Activated CD8-positive, alpha-beta memory T cell treated with anti-CD3 and anti-CD28 coated beads, Interleukin-2, amount 10 ng/mL, durations not matched to agents 7 days and 5 days (primary cell): Measurements from ENCODE around the gene ALOX15. TPM values are rescaled to one million over a fixed set of nuclear protein-coding genes. Genes with fewer than 3 reads are reported as not detected.
"Not testable (repeated sequence)": the region's sequence is repeated elsewhere in the genome, so short reads cannot be mapped to it uniquely, and the experiment has no call there.

Experiments
- ATAC-seq: fragments of 150-1000 bp; cut with Tn5 transposase; one replicate; pipeline ENCODE4 v1.10.0; 2021; ENCODE audit warnings: moderate library complexity
- CTCF ChIA-PET: fragments of 350-600 bp; sonication (Branson Sonifier 250); formaldehyde crosslinking; loops from one replicate; lab custom pipeline; 2021; ENCODE audit warnings: antibody characterized with exemption; lab: Charles Lee
- DNase-seq: peaks from one replicate; pipeline ENCODE4 v3.0.0-alpha.2; 2020
- H3K27ac Mint-ChIP-seq: one replicate; pipeline ENCODE4 v1.8.0; 2021; ENCODE audit warnings: mild to moderate bottlenecking, mixed read lengths
- H3K27me3 Mint-ChIP-seq: one replicate; pipeline ENCODE4 v1.8.0; 2021; ENCODE audit warnings: mixed read lengths
- H3K36me3 Mint-ChIP-seq: one replicate; pipeline ENCODE4 v1.8.0; 2021; ENCODE audit warnings: mild to moderate bottlenecking, mixed read lengths
- H3K4me1 Mint-ChIP-seq: one replicate; pipeline ENCODE4 v1.8.0; 2021; ENCODE audit warnings: mixed read lengths
- H3K4me3 Mint-ChIP-seq: one replicate; pipeline ENCODE4 v1.8.0; 2021; ENCODE audit warnings: mild to moderate bottlenecking, moderate library complexity, mixed read lengths
- H3K9me3 Mint-ChIP-seq: one replicate; pipeline ENCODE4 v1.8.0; 2022; ENCODE audit warnings: low read depth, mixed read lengths
- total RNA-seq, 2 experiments: library from RNA; stranded (reverse); gene quantifications; one replicate each; pipeline ENCODE4 v1.2.3, GENCODE V29; 2021

Gene ALOX15
- total RNA-seq, 2 experiments from 2014 or later, result not detected

DNA sequence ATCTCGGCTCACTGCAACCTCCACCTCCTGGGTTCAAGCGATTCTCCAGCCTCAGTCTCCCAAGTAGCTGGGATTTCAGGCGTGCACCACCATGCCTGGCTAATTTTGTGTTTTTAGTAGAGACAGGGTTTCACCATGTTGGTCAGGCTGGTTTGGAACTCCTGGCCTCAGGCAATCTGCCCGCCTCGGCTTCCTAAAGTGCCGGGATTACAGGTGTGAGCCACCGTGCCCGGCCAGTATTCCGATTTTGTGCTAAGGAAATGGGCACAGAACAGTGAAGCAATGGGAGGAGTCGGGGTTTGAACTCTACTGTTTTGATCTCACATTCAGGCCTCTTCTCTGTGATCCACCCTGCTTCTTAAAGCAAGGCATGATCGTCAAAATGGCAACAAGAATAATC lies 36.7 kb downstream of the ALOX15 start:
- DNase-seq, CTCF ChIA-PET, H3K4me1 Mint-ChIP-seq, ATAC-seq, H3K9me3 Mint-ChIP-seq, H3K4me3 Mint-ChIP-seq, H3K36me3 Mint-ChIP-seq, H3K27ac Mint-ChIP-seq: not testable (repeated sequence)
- peaks cover 37% of the 10 kb centered on the region for H3K27me3 Mint-ChIP-seq

DNA sequence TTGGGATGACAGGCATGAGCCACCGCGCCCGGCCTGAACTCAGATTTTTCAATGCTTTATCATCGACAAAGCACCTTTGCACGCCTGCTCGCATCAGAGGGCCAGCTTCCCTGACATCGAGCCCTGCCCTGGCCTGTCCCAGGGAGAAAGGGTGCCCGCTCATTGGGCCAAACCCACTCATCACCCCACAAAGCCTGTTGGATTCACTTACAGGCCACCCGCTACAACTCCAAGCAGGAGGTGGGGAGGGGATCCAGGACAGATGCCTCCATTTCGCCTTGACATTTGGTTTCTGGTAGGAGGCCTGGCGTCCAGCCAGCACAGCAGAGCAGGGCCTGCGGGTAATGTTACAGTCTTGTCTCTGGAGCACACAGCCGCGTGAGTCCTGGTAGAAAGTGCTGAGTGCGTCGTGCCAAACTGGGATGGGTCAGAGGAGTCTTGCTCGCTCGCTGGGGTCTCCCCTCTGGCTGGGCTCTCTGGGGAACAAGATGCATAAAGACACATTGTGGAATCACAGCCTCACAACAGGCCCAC lies 37.3 kb downstream of the ALOX15 start:
- no peak for ATAC-seq
- Mint-ChIP-seq H3K36me3 (no peaks in the 10 kb centered on the region), H3K27ac (no peak overlapping the region), H3K4me1 (peaks cover 3% of the 10 kb centered on the region), H3K4me3 (no peak overlapping the region), H3K9me3 (no peaks in the 10 kb centered on the region), H3K27me3 (peaks cover 32% of the 10 kb centered on the region)
- CTCF ChIA-PET, result no interaction called here
- DNase-seq, result no peak

DNA sequence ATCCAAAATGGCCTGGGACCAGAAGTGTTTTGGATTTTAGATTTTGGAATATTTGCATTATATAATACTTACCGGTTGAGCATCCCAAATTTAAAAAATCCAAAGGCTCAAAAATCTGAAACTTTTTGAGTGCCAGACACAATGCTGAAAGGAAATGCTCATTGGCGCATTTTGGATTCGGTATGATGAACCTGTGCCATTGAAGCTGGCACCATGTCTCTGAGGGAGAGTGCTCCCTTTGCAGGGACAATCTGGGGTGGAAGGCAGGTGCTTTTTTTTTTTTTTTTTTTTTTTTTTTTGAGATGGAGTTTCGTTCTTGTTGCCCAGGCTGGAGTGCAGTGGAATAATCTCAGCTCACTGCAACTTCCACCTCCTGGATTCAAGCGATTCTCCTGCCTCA lies 39.4 kb downstream of the ALOX15 start:
- H3K27me3 Mint-ChIP-seq, result peaks cover 14% of the 10 kb centered on the region
- ATAC-seq (no peak), DNase-seq (no peak)
- peaks cover 3% of the 10 kb centered on the region for H3K4me1 Mint-ChIP-seq
- H3K9me3 Mint-ChIP-seq, result no peaks in the 10 kb centered on the region
- no peak overlapping the region for H3K4me3 Mint-ChIP-seq
- CTCF ChIA-PET, result no interaction called here
- H3K27ac Mint-ChIP-seq, result no peak overlapping the region
- H3K36me3 Mint-ChIP-seq, result no peaks in the 10 kb centered on the region

DNA sequence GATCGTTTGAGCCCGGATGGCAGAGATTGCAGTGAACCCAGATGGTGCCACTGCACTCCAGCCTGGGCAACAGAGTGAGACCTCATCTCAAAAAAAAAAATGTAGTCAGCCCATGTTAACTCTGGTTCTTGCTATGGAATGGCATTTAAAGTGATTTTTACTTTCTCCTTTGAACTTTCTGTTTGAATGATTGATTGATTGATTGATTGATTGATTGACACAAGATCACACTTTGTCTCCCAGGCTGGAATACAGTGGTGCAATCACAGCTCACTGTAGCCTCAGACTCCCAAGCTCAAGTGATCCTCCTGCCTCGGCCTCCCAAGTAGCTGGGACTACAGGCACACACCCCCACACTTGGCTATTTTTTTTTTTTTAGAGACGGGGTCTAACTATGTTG lies 40.2 kb downstream of the ALOX15 start:
- Mint-ChIP-seq H3K4me3 (no peak overlapping the region), H3K4me1 (peaks cover 3% of the 10 kb centered on the region), H3K27ac (no peak overlapping the region), H3K36me3 (no peaks in the 10 kb centered on the region), H3K27me3 (peaks cover 12% of the 10 kb centered on the region), H3K9me3 (no peaks in the 10 kb centered on the region)
- ATAC-seq (no peak), DNase-seq (no peak)
- CTCF ChIA-PET, result no interaction called here

DNA sequence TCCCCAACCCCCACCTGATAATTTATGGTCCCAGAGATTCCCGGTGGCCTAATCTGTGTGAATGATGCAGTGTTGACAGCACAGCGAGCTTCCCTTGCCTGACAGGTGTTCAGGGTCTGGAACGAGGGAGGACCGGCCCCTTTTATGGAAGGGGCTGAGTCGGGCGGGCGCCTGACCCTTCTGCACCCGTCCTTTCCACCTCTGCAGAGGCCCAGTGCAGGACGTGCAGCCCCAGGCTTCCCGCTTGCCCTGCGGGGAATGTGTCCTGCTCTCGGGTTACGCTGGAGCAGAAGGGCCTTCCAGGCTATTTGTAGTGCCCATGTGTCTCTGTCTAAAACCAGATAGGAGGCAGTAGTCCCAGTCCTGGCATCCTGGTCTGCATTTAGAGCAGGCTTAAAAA lies 40.9 kb downstream of the ALOX15 start:
- no peak for ATAC-seq
- Mint-ChIP-seq H3K4me3 (no peak overlapping the region), H3K27me3 (peaks cover 12% of the 10 kb centered on the region), H3K27ac (no peak overlapping the region), H3K4me1 (no peaks in the 10 kb centered on the region), H3K36me3 (no peaks in the 10 kb centered on the region), H3K9me3 (no peaks in the 10 kb centered on the region)
- DNase-seq, result no peak
- CTCF ChIA-PET, result no interaction called here

DNA sequence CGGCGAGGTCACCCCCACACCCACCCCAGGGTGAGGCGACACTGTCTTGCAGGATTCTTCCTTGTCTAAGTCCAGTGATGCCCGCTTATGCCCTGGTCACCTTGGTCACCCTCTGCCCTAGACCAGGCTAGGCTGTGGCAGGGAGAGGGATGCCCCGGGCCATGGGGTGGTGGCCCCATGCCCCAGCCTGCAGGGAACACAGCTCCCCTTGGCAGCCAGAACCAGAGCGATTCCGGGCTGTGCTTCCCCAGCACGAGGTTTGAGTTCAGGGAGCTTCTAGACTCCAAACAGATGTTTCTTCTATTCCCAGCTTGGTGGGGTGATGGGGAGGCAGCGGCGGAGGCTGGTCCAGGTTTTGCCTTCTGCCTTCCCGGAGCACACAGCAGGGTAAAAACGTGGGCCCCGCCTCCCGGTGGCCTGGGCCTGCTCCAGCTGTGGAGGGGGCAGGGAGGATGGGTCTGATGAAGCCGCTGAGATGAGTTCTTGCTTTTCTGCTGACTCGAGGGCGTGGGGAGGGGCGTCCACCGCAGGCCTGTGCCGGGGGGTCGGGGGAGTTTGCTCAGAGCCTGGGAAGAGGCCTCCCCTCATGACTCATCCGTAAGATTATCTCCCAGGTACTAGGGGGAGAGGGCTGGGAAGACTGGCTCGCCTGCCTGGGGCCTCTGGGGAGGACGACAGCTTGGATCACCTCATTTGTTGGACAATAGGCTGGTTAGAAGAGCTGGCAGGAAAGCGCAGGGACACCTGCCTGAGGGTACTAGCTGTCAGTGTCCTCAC lies 41.8 kb downstream of the ALOX15 start:
- DNase-seq (no peak), ATAC-seq (no peak)
- Mint-ChIP-seq H3K4me3 (no peak overlapping the region), H3K27me3 (peaks cover 13% of the 10 kb centered on the region), H3K9me3 (no peaks in the 10 kb centered on the region), H3K36me3 (no peaks in the 10 kb centered on the region), H3K4me1 (peaks cover 4% of the 10 kb centered on the region), H3K27ac (no peak overlapping the region)
- CTCF ChIA-PET, result interaction anchor here (1.1 kb wide), 1 partner anchor 33 kb away, joined by 3 read pairs; no protein-coding TSS in a partner anchor

DNA sequence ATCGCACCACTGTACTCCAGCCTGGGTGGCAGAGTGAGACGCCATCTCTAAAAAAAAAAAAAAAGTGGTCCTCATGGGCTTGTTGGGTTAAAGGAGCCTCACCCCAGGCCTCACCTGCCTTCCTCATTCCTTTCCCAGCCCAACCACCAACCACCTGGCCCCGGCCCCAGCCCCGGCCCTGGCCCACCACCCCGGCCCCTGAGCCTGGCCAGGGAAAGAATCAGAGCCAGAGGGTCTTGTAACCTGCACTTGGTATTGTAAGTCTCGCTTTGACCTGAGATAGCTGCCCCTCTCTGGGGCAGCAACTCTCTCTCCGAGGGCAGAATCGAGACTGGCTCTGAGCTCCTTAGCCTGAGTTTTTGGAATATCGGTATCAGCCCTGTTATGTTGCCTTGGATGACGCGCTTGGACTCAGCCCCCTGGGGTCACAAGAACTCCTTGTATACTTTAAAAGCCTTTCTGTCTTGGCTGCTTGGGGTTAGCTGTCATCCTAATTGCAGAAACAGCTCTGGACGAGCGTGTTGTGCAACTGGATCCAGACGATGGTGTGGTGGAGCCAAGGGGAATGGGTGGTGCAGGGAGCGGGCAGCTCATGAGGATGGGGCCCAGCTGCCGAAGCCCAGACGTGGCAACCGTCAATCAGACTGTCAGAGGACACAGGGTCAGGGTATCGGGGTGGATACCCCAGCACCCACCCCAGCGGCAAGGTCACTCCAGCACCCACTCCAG lies 42.5 kb downstream of the ALOX15 start:
- CTCF ChIA-PET, result interaction anchor here (1.1 kb wide), 1 partner anchor 32 kb away, joined by 3 read pairs; no protein-coding TSS in a partner anchor
- H3K36me3 Mint-ChIP-seq, result no peaks in the 10 kb centered on the region
- no peak overlapping the region for H3K27ac Mint-ChIP-seq
- peaks cover 11% of the 10 kb centered on the region for H3K27me3 Mint-ChIP-seq
- DNase-seq (no peak), ATAC-seq (no peak)
- no peaks in the 10 kb centered on the region for H3K9me3 Mint-ChIP-seq
- H3K4me1 Mint-ChIP-seq, result peaks cover 4% of the 10 kb centered on the region
- no peak overlapping the region for H3K4me3 Mint-ChIP-seq

DNA sequence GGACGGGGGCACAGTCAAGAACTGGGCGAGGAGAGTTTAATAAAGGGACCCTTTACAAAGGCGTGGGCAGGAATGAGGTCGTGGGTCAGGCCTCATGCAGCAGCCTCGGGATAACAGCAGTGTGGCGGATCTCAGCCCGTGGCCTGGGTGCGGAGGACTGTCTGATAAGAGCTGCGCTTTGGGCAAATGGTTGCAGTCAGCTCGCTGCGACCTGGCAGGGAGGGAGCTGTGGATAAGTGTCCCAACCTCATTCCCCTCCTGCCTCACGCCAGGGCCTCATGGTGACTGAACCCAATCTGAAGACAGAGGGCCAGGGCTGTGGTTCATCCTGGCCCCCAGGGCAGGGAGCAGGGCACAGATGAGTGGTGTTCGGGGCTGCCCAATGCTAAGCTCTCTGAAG lies 43.5 kb downstream of the ALOX15 start:
- H3K4me1 Mint-ChIP-seq, result peaks cover 4% of the 10 kb centered on the region
- DNase-seq (no peak), ATAC-seq (no peak)
- CTCF ChIA-PET, result no interaction called here
- H3K36me3 Mint-ChIP-seq, result no peaks in the 10 kb centered on the region
- no peak overlapping the region for H3K4me3 Mint-ChIP-seq
- H3K27ac Mint-ChIP-seq, result no peak overlapping the region
- H3K9me3 Mint-ChIP-seq, result no peaks in the 10 kb centered on the region
- H3K27me3 Mint-ChIP-seq, result peaks cover 9% of the 10 kb centered on the region

DNA sequence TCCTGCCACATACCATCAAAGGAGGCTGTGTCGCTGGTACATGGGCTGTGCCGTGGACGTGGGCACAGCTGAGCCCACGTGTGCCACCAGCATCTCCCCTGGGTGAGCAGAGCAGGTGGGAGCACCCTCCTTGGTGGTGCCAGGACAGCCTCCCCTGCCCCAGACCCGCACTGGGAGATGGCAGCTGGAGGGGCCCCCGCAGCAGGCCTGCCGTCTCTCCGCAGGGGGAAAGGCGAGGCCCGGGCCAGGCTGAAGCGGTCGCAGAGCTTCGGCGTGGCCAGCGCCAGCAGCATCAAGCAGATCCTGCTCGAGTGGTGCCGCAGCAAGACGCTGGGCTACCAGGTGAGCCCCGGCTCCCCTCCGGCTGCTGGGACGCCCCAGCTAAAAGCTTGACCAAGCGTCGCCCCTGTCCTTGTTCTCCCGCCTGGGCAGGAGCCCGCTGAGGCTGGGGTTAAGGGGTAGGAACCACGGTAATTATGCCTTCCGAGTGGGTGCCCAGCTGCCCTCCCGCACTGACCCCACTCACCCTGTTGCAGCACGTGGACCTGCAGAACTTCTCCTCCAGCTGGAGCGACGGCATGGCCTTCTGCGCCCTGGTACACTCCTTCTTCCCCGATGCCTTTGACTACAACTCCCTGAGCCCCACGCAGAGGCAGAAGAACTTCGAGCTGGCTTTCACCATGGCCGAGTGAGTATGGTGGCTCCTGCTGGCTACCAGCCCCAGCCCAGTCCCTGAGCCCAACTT lies 44.7 kb downstream of the ALOX15 start:
- Mint-ChIP-seq H3K27ac (no peak overlapping the region), H3K4me1 (peaks cover 4% of the 10 kb centered on the region), H3K4me3 (no peak overlapping the region), H3K9me3 (no peaks in the 10 kb centered on the region), H3K36me3 (no peaks in the 10 kb centered on the region), H3K27me3 (peaks cover 9% of the 10 kb centered on the region)
- ATAC-seq (no peak), DNase-seq (no peak)
- CTCF ChIA-PET, result no interaction called here

DNA sequence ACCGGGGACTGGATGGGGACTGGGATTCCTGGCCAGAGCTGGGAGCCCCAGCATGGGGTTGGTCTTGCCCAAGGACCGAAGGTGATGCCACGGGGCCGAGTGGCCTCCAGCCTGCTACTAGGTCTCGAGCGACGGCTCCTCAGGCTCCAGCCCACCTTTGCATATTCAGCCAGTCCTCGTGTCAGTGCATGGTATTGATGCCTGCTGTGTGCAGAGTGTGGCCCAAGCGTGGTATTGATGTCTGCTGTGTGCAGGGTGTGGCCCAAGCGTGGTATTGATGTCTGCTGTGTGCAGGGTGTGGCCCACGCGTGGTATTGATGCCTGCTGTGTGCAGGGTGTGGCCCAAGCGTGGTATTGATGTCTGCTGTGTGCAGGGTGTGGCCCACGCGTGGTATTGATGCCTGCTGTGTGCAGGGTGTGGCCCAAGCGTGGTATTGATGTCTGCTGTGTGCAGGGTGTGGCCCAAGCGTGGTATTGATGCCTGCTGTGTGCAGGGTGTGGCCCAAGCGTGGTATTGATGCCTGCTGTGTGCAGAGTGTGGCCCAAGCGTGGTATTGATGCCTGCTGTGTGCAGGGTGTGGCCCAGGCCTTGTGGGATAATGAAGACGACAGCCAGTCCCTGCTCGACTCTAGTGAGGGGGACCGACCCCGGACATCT lies 45.7 kb downstream of the ALOX15 start:
- H3K4me3 Mint-ChIP-seq, DNase-seq, H3K9me3 Mint-ChIP-seq, H3K4me1 Mint-ChIP-seq, H3K27me3 Mint-ChIP-seq, ATAC-seq, H3K36me3 Mint-ChIP-seq, H3K27ac Mint-ChIP-seq: not testable (repeated sequence)
- CTCF ChIA-PET, result interaction anchor here (1.1 to 1.5 kb wide), 3 partner anchors 29 to 31 kb away, joined by 3 to 5 read pairs (median 3); no protein-coding TSS in a partner anchor

DNA sequence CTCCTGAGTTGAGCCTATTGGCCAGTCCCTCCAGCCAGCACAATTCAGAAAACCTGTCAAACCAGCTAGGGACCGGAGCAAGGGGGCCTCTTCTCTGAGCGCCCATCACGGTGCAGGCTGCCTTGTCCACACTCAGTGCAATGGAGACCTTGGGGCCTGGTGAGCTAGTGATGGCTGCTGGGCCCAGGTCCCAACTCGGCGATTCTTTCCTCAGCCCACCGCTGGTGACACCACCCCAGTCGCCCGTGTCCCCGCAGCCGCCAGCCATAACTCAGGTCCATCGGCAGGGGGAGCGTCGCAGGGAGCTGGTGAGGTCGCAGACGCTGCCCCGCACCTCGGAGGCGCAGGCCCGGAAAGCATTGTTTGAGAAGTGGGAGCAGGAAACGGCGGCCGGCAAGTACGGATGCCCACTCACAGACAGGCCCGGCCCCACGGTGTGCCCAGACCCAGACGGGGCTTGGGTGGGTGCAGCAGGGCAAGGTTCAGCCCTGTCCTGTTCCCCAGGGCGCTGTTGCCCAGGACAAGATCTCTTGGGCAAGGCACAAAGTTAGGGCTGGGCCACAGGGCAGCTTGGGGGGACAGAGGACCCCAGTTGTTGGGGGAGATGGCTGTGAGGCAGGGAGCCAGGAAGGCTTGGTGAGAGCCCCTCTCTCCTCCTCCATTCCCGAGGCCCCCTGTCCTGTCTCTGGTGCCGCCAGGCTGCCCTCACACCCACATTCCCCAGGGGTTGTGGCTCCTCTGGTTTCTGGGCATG lies 46.4 kb downstream of the ALOX15 start:
- H3K4me3 Mint-ChIP-seq, result no peak overlapping the region
- H3K27ac Mint-ChIP-seq, result peak overlapping the region; percentile 32
- CTCF ChIA-PET, result interaction anchor here (1.1 to 1.5 kb wide), 3 partner anchors 29 to 30 kb away, joined by 3 to 5 read pairs (median 3); no protein-coding TSS in a partner anchor
- ATAC-seq (peak; percentile 80), DNase-seq (peak; percentile 59)
- H3K4me1 Mint-ChIP-seq, result peaks cover 4% of the 10 kb centered on the region
- H3K27me3 Mint-ChIP-seq, result peaks cover 14% of the 10 kb centered on the region
- H3K9me3 Mint-ChIP-seq, result no peaks in the 10 kb centered on the region
- no peaks in the 10 kb centered on the region for H3K36me3 Mint-ChIP-seq

DNA sequence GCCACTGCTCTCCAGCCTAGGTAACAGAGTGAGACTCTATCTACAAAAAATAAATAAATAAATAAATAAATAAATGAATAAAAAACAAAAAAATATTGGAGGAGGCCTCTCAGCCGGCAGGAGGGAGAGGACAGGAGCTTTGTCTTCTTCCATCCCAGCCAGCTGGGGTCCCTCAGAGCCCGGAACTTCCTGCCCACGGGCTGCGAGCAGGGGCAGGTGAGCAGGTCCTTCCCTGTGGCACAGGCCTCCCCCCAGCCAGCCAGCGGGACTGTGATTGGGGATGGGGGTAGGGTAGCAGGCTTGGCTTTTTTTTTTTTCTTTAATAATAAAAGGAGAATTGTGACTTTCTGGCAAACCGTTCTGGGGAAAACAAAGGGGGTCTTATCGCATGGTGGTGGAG lies 47.1 kb downstream of the ALOX15 start:
- Mint-ChIP-seq H3K4me1 (peaks cover 4% of the 10 kb centered on the region), H3K4me3 (no peak overlapping the region), H3K27ac (no peak overlapping the region), H3K36me3 (no peaks in the 10 kb centered on the region), H3K9me3 (no peaks in the 10 kb centered on the region), H3K27me3 (peaks cover 14% of the 10 kb centered on the region)
- ATAC-seq (no peak), DNase-seq (no peak)
- CTCF ChIA-PET, result interaction anchor here (1.1 to 1.5 kb wide), 3 partner anchors 28 to 31 kb away, joined by 3 to 5 read pairs (median 3); no protein-coding TSS in a partner anchor
